ENCODE data around the gene PLPP1. TPM values are rescaled to one million over a fixed set of nuclear protein-coding genes. Genes with fewer than 3 reads are reported as not detected.

PLPP1 gene
- total and polyA plus RNA-seq, 7 donors, result 22.0 to 81.5 (median 40.6) TPM

DNA sequence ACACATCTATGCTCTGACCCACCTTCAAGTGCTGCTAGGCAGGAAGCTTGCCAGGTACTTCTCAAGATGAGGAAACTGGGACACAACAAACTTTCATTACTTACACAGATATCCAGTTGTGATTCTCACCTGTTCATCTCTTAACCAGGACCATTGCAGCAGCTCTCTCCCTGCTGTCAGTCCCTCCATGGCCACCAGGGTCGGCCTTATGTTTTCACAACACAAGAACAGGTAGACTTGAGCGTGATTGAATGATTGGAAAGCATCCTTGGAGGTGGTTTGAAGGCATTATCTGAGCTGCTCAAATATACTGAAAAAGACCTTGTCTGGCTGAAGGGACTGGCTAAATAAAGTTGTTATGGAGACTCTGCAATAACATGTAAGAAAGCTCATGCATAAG lies 132.6 kb downstream of the PLPP1 start:
- H3K27me3 ChIP-seq (ENCODE audit: insufficient read depth in 3 of 3, low read length in 2 of 3), result no peaks in the 10 kb centered on the region
- no peak overlapping the region for H3K4me3 ChIP-seq
- peaks cover 7 to 95% of the 10 kb centered on the region in 2 donors for H3K36me3 ChIP-seq (ENCODE audit: insufficient read depth in 1 of 2, low read depth in 1 of 2)
- no peaks in the 10 kb centered on the region for H3K4me1 ChIP-seq
- TF ChIP-seq, protein P1, sequence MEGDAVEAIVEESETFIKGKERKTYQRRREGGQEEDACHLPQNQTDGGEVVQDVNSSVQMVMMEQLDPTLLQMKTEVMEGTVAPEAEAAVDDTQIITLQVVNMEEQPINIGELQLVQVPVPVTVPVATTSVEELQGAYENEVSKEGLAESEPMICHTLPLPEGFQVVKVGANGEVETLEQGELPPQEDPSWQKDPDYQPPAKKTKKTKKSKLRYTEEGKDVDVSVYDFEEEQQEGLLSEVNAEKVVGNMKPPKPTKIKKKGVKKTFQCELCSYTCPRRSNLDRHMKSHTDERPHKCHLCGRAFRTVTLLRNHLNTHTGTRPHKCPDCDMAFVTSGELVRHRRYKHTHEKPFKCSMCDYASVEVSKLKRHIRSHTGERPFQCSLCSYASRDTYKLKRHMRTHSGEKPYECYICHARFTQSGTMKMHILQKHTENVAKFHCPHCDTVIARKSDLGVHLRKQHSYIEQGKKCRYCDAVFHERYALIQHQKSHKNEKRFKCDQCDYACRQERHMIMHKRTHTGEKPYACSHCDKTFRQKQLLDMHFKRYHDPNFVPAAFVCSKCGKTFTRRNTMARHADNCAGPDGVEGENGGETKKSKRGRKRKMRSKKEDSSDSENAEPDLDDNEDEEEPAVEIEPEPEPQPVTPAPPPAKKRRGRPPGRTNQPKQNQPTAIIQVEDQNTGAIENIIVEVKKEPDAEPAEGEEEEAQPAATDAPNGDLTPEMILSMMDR (IDR thresholded peaks at IDR 0.05), result no peak
- no peaks in the 10 kb centered on the region for H3K9me3 ChIP-seq
- H3K27ac ChIP-seq, result no peak overlapping the region
- no peak for DNase-seq
- peak in 1 of 4 donors; percentile 10 for ATAC-seq
- intact Hi-C loops (cut with DNase I), result loop anchor here in 1 of 2 donors (10.0 kb wide), 1 partner anchor 57 kb away; no protein-coding TSS in a partner anchor
- WGBS, 3 donors, result 41 to 46% (median 44%) methylated on average over 2 of the region's 2 CpGs

DNA sequence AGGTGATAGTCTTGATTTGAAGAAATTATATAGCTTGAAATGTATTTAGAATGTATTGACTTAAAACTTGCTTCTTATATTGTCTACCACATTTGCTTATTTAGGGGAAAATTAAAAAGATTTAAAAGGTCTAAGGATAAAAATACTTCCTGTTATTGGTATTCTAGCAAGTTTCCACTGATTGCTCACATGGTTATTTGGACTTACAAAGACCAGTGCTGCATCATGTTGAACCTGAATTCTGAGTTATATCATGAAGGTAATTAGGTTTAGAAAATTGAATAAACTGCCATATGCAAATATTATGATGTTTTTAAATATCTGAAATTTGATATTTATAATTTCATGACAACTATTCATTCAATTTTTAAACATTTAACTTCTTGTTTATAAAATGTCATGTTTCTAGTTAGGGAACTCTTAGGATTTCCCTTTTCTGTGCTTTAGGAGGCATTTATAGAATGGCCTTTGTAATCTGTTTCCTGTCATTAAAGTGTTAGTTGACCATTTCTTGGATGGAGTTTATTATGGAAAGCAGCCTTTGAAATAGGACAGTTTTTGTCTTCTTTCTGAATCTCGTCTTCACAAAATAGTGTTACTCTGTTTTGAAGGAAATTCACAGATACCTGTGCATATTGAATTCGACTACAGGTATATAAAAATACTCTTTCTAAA lies 141.1 kb downstream of the PLPP1 start:
- ATAC-seq, result no peak

DNA sequence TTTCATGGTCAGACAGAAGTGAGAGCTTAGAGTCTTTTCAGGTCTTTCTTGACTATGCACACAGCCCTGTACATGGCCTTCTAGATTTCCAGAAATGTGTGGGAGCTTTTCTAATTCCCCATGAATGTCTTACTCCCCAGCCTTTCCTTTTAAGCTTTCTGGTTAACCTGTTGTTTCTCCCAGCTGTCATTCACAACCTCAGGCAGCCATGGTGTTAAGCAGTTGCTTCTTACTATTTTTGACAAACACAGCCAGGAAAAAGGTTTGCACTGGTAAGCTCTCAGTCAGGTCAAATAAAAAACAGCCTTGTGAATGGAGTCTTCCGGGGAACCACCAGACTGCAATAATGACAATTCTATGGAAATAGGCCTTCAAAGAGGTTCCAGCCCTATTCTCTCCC lies 142.1 kb downstream of the PLPP1 start:
- H3K4me3 ChIP-seq, result no peak overlapping the region
- H3K36me3 ChIP-seq (ENCODE audit: insufficient read depth in 1 of 2, low read depth in 1 of 2), result peaks cover 5 to 49% of the 10 kb centered on the region in 2 donors
- H3K4me1 ChIP-seq, result no peaks in the 10 kb centered on the region
- peaks cover 3% of the 10 kb centered on the region for H3K9me3 ChIP-seq
- intact Hi-C loops (cut with DNase I), result no loop called here
- no peak for ATAC-seq
- TF ChIP-seq, protein P1 (IDR thresholded peaks at IDR 0.05), result no peak
- H3K27ac ChIP-seq, result no peak overlapping the region
- DNase-seq, result no peak
- WGBS, 3 donors, result 97 to 100% (median 100%) methylated on average over 1 of the region's 1 CpG
- no peaks in the 10 kb centered on the region for H3K27me3 ChIP-seq (ENCODE audit: insufficient read depth in 3 of 3, low read length in 2 of 3)

More for the DNA sequence above, 141.1 kb downstream of the PLPP1 start:
- TF ChIP-seq, protein P1 (IDR thresholded peaks at IDR 0.05), result no peak
- Histone ChIP-seq H3K9me3 (peaks cover 3% of the 10 kb centered on the region), H3K27ac (no peak overlapping the region), H3K36me3 (ENCODE audit: insufficient read depth in 1 of 2, low read depth in 1 of 2) (peaks cover 5 to 49% of the 10 kb centered on the region in 2 donors), H3K4me1 (no peaks in the 10 kb centered on the region), H3K4me3 (no peak overlapping the region), H3K27me3 (ENCODE audit: insufficient read depth in 3 of 3, low read length in 2 of 3) (no peaks in the 10 kb centered on the region)
- 39 to 44% (median 42%) methylated on average over 2 of the region's 2 CpGs for WGBS, 3 donors
- no peak for DNase-seq
- intact Hi-C loops (cut with DNase I), result no loop called here

DNA sequence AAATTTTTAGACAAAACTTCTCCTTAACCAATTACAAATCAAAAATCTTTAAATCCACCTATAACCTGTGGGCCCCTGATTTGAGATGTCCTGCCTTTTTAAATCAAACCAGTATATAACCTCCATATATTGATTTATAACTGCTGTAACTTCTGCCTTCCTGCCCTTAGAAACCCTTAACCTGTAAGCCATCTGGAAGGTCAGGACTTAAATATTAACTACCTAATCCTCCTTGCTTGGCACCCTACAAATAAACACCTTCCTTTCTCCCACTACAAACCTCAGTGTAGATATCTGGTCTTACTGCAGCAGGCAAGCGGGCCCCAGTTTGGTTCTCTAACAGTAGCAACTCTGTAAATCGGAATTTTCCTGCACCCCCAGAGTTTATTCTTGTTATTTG lies 143.1 kb downstream of the PLPP1 start:
- ATAC-seq (no peak), DNase-seq (no peak)
- H3K4me1 ChIP-seq, result no peaks in the 10 kb centered on the region
- intact Hi-C loops (cut with DNase I), result no loop called here
- H3K9me3 ChIP-seq, result peaks cover 3% of the 10 kb centered on the region
- no peak overlapping the region for H3K27ac ChIP-seq
- no peaks in the 10 kb centered on the region for H3K27me3 ChIP-seq (ENCODE audit: insufficient read depth in 3 of 3, low read length in 2 of 3)
- H3K36me3 ChIP-seq (ENCODE audit: insufficient read depth in 1 of 2, low read depth in 1 of 2), result peaks cover 5 to 45% of the 10 kb centered on the region in 2 donors
- TF ChIP-seq, protein P1 (IDR thresholded peaks at IDR 0.05), result no peak
- 98 to 100% (median 99%) methylated on average over 2 of the region's 2 CpGs for WGBS, 3 donors
- H3K4me3 ChIP-seq, result no peak overlapping the region

DNA sequence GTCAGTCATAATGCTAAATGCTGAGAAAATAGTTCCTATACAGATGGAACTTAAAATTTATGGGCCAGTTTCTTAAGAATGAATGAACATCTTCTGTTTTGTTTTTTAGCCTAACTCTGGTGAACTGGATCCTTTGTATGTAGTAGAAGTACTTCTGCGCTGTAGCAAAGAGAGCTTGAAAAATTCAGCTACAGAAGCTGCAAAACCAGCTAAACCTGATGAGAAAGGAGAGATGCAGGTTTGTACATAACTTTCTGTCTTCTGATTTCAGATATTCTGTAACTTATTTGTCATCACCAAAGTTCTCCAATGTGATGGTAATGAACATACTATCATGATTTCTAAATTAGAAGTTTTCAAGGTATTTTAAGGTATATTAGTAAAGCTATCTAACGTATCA lies 146.9 kb downstream of the PLPP1 start:
- TF ChIP-seq, protein P1 (IDR thresholded peaks at IDR 0.05), result no peak
- ATAC-seq (no peak), DNase-seq (no peak)
- no peaks in the 10 kb centered on the region for H3K27me3 ChIP-seq (ENCODE audit: insufficient read depth in 3 of 3, low read length in 2 of 3)
- WGBS, 3 donors, result 94 to 98% (median 97%) methylated on average over 2 of the region's 2 CpGs
- H3K4me1 ChIP-seq, result no peaks in the 10 kb centered on the region
- H3K4me3 ChIP-seq, result no peak overlapping the region
- H3K9me3 ChIP-seq, result peaks cover 4% of the 10 kb centered on the region
- no peak overlapping the region for H3K27ac ChIP-seq
- H3K36me3 ChIP-seq (ENCODE audit: insufficient read depth in 1 of 2, low read depth in 1 of 2), result peaks cover 7 to 39% of the 10 kb centered on the region in 2 donors
- intact Hi-C loops (cut with DNase I), result no loop called here
